Central memory CD8-positive, alpha-beta T cell (primary cell): ENCODE results near the gene GTF3C5.

Source experiments
- ATAC-seq: fragments of 150-1000 bp; cut with Tn5 transposase; replicated peaks from 2 replicates; pipeline ENCODE4 v1.10.0; 2022; ENCODE audit warnings: mild to moderate bottlenecking, moderate FRiP score, moderate number of reproducible peaks; ENCODE audit not compliant: poor library complexity, severe bottlenecking; ENCODE audit errors: extremely low read depth
- DNase-seq, 2 donors: peaks; one replicate each; pipeline ENCODE4 v3.0.0; 2021; ENCODE audit warnings: low spot score in 2 of 2
- H3K27ac Mint-ChIP-seq: one replicate; pipeline ENCODE4 v1.8.0; 2022; ENCODE audit warnings: low read depth, mild to moderate bottlenecking, moderate library complexity, mixed read lengths
- H3K27me3 Mint-ChIP-seq: one replicate; pipeline ENCODE4 v1.8.0; 2022; ENCODE audit warnings: mixed read lengths
- H3K36me3 Mint-ChIP-seq: one replicate; pipeline ENCODE4 v1.8.0; 2022; ENCODE audit warnings: mild to moderate bottlenecking, moderate library complexity, mixed read lengths; ENCODE audit not compliant: insufficient read depth
- H3K4me1 Mint-ChIP-seq: one replicate; pipeline ENCODE4 v1.8.0; 2022; ENCODE audit warnings: mixed read lengths
- H3K4me3 Mint-ChIP-seq: one replicate; pipeline ENCODE4 v1.8.0; 2022; ENCODE audit warnings: mild to moderate bottlenecking, moderate library complexity, mixed read lengths
- H3K9me3 Mint-ChIP-seq: one replicate; pipeline ENCODE4 v1.8.0; 2022; ENCODE audit warnings: mixed read lengths

GTF3C5 gene

DNA sequence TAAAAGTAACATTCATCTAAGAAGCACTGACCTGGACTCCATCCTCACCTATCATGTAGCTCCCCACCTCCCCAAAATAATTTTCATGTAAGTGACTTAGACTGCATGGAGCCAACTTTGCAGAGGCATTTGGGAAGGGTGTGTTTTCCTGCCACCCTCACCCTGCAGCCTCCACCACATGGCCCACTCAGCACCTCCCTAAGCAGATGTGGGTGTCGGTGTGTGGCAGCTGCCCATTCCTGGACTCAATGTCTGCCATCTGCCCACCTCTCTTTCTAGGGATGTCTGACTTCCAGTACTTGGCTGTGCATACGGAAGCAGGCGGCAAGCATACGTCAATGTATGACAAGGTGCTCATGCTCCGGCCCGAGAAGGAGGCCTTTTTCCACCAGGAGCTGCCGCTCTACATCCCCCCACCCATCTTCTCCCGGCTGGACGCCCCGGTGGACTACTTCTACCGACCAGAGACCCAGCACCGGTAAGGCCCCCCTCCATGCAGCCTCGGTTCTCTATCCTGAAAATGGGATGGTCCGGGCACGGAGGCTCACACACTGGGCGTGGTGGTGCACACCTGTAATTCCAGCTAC is 12.7 kb downstream of the GTF3C5 start:
- peaks cover 37% of the 10 kb centered on the region for H3K36me3 Mint-ChIP-seq
- H3K4me3 Mint-ChIP-seq = no peak overlapping the region
- DNase-seq = no peak
- no peaks in the 10 kb centered on the region for H3K27me3 Mint-ChIP-seq
- peaks cover 15% of the 10 kb centered on the region for H3K4me1 Mint-ChIP-seq
- no peaks in the 10 kb centered on the region for H3K9me3 Mint-ChIP-seq
- no peak for ATAC-seq
- no peak overlapping the region for H3K27ac Mint-ChIP-seq

DNA sequence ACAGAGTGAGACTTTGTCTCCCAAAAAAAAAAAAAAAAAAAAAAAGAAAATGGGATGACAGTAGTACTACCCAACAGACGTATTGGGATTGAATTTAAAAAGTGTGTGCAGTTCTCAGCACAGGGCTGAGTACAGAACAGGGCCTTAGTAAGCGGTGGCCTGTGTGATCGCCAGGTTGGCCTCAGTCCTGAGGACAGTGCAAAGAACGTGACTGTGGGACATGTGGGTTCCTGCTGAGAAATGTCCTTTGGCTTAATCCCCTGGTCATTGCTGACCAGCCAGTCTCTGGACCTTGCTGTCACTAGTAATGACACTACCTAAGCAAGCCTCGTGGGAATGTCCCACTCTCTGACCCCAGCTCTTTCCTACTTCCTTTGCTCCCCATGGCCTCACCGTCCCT is 13.3 kb downstream of the GTF3C5 start:
- DNase-seq = no peak
- ATAC-seq = no peak
- Mint-ChIP-seq H3K27me3 (no peaks in the 10 kb centered on the region), H3K4me1 (peaks cover 15% of the 10 kb centered on the region), H3K9me3 (no peaks in the 10 kb centered on the region), H3K4me3 (no peak overlapping the region), H3K27ac (no peak overlapping the region), H3K36me3 (peaks cover 35% of the 10 kb centered on the region)

DNA sequence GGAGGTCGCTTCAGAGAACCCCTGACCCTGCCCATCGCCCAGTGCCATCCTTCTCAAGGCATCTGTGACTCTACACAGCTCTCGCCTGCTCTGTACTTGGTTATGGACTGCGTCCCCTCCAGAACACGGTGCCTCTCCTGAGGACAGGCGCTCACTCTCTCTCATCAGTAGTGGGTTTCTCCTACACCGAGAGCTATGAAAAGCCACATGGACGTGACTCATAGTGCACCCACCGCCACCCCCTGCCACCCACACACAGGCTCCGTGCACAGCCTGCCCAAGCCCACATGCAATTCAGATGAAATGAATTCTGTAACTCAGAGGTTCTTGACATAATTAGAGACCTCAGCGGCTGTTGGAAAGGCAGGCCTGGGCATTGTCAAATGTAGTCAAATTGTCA is 13.9 kb downstream of the GTF3C5 start:
- DNase-seq = no peak
- H3K4me1 Mint-ChIP-seq = peaks cover 14% of the 10 kb centered on the region
- ATAC-seq = no peak
- no peaks in the 10 kb centered on the region for H3K9me3 Mint-ChIP-seq
- H3K36me3 Mint-ChIP-seq = peaks cover 35% of the 10 kb centered on the region
- H3K4me3 Mint-ChIP-seq = no peak overlapping the region
- no peak overlapping the region for H3K27ac Mint-ChIP-seq
- no peaks in the 10 kb centered on the region for H3K27me3 Mint-ChIP-seq

DNA sequence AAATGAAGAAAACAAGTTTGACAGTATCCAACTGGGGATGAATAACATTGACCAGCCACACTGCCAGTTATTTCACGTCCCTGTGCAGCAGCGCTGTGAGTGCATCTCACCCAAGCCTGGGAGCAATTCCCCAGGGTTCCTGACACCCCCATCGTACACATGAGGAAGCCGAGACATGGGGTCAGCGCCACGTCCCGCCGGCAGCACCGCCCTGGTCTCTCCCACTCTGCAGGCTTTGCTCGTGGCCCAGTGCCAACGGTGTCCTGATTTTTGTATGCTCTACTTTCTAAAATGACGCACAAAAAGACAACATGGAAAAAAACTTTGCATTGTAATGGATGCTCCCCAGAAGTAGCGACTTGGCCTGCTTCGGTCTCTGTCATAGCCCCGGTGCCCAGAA is 14.3 kb downstream of the GTF3C5 start:
- H3K4me1 Mint-ChIP-seq = peaks cover 9% of the 10 kb centered on the region
- H3K36me3 Mint-ChIP-seq = peaks cover 32% of the 10 kb centered on the region
- DNase-seq (no peak), ATAC-seq (no peak)
- H3K4me3 Mint-ChIP-seq = no peak overlapping the region
- H3K27ac Mint-ChIP-seq = no peak overlapping the region
- no peaks in the 10 kb centered on the region for H3K27me3 Mint-ChIP-seq
- no peaks in the 10 kb centered on the region for H3K9me3 Mint-ChIP-seq

DNA sequence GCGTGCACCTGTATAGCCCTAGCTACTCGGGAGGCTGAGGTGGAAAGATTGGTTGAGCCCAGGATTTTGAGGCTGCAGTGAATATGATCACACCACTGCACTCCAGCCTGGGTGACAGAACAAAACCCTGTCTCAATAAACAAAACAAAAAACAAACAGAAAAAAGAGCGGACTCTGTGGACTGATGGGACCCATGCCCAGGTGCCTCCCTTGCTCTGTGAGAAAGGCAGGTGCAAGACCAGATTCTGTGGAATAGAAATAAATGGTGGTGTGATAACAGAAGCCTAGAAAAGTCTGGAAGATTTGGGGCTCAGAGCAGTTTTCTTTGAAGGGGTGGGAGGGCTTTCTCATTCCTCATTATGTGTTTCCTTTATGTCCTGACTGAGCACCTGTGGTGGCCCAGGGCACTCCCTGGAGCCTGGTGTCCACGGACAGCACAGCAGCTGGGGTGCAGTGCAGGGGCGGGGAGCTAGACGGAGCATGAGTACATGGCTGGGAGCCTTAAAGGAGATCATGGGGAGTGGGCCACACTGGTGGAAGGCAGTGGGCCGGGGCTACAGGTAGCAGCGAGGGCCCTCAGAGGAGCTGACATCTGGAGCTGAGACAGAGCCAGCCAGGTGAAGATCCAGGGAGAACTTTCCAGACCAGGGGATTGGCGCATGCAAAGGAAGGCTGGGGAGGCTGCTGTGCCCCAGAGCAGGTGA is 15.6 kb downstream of the GTF3C5 start:
- DNase-seq (no peak), ATAC-seq (no peak)
- peaks cover 34% of the 10 kb centered on the region for H3K36me3 Mint-ChIP-seq
- H3K27ac Mint-ChIP-seq = no peak overlapping the region
- peaks cover 4% of the 10 kb centered on the region for H3K4me1 Mint-ChIP-seq
- no peak overlapping the region for H3K4me3 Mint-ChIP-seq
- no peaks in the 10 kb centered on the region for H3K27me3 Mint-ChIP-seq
- H3K9me3 Mint-ChIP-seq = no peaks in the 10 kb centered on the region

DNA sequence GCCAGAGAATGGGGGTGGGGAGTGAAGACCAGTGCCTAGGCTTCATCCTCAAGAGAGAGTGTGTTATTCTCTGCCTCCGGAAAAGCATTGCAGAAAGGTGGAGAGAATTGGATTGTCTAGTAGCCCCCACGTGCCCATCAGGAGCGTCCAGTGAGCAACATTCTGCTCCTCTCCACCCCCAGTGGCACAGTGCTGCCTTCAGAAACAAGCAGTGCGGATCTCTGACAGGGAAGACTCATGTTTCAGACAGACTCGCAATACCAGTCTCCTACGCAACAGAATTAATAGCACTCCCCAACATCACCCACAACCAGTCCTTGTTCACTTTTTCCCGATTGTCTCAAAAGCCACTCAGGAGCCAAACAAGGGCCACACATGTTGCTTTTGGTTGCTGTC is 16.1 kb downstream of the GTF3C5 start:
- Mint-ChIP-seq H3K4me1 (no peaks in the 10 kb centered on the region), H3K9me3 (no peaks in the 10 kb centered on the region), H3K4me3 (no peak overlapping the region), H3K36me3 (peaks cover 29% of the 10 kb centered on the region), H3K27me3 (no peaks in the 10 kb centered on the region), H3K27ac (no peak overlapping the region)
- DNase-seq (no peak), ATAC-seq (no peak)

DNA sequence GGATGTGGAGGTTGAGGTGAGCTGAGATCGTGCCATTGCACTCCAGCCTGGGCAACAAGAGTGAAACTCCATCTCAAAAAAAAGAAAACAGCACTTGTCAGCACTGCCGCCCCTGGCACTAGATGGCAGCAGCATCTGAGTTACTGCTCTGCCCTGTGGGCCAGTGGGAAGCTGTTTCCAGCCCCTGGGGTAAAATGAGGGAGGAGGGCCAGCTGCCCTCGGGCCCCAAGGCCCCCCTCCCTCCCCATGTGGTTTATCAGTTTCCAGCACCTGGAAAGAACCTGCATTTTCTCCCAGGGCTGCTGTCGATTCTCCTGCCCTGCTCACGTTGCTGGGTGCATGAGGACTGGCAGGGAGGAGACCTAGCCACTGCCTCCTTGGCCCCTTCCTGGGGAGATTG is 17.8 kb downstream of the GTF3C5 start:
- no peak for DNase-seq
- Mint-ChIP-seq H3K36me3 (peaks cover 21% of the 10 kb centered on the region), H3K4me3 (no peak overlapping the region), H3K9me3 (no peaks in the 10 kb centered on the region), H3K4me1 (no peaks in the 10 kb centered on the region), H3K27ac (no peak overlapping the region), H3K27me3 (no peaks in the 10 kb centered on the region)
- ATAC-seq = no peak

DNA sequence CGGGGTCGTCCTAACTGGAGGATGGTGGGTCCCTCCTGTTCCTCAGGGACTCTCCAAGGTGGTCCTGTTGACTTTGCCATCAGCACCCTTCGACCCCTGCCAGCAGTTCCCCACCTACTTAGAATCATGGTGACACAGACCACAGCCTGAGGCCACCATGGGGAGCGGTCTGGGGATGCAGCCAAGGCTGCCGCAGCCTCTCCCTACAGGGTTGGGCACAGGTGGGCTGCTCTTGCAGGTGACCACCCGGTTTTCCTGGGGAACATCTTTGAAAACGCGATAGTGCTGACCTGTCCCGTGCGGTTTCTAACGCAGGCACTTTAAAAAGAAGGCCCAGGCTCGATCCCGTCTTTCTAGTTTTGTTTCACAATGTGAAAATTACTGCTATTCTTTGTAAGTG is 18.2 kb downstream of the GTF3C5 start:
- no peaks in the 10 kb centered on the region for H3K4me1 Mint-ChIP-seq
- no peak for DNase-seq
- H3K27ac Mint-ChIP-seq = no peak overlapping the region
- no peaks in the 10 kb centered on the region for H3K27me3 Mint-ChIP-seq
- no peak overlapping the region for H3K4me3 Mint-ChIP-seq
- peaks cover 23% of the 10 kb centered on the region for H3K36me3 Mint-ChIP-seq
- no peak for ATAC-seq
- H3K9me3 Mint-ChIP-seq = no peaks in the 10 kb centered on the region

DNA sequence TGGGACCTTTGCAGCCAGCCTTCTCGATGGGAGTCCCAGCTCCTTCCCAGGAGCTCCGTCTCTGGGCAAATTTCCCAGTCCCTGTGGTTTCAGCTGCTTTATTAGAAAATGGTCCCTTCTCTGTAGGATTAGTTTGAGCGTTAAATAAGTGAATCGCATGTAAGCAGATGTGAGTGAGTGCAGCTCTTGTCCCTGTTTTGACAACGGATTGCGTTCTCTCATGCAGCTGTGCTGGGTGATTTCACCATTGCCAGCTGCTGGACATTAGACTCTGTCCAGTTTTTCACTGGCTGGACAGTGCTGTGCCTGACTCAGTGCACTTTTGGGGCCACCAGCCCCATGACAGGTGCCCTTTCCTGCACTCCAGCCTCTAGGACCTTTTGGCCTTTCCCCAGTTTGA is 19.3 kb downstream of the GTF3C5 start:
- H3K27me3 Mint-ChIP-seq = no peaks in the 10 kb centered on the region
- no peak overlapping the region for H3K27ac Mint-ChIP-seq
- no peak overlapping the region for H3K4me3 Mint-ChIP-seq
- ATAC-seq = no peak
- DNase-seq = no peak
- no peaks in the 10 kb centered on the region for H3K9me3 Mint-ChIP-seq
- H3K36me3 Mint-ChIP-seq = peaks cover 18% of the 10 kb centered on the region
- H3K4me1 Mint-ChIP-seq = no peaks in the 10 kb centered on the region

DNA sequence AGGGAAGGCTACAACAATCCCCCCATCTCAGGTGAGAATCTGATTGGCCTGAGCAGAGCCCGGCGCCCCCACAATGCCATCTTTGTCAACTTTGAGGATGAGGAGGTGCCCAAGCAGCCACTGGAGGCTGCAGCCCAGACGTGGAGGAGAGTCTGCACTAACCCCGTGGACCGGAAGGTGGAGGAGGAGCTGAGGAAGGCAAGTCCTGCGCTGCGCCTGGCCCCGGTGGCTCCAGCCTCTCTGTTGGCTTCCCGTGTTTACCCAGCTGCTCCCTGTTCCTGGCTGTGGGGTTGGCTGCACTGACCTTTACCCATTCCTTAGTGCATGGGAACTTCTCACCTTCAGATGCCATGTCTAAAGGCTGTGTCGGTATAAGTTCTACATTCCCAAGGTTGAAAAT is 20.0 kb downstream of the GTF3C5 start:
- DNase-seq = no peak
- Mint-ChIP-seq H3K27ac (no peak overlapping the region), H3K36me3 (peaks cover 15% of the 10 kb centered on the region), H3K9me3 (no peaks in the 10 kb centered on the region), H3K27me3 (no peaks in the 10 kb centered on the region), H3K4me3 (no peak overlapping the region), H3K4me1 (no peaks in the 10 kb centered on the region)
- ATAC-seq = no peak

DNA sequence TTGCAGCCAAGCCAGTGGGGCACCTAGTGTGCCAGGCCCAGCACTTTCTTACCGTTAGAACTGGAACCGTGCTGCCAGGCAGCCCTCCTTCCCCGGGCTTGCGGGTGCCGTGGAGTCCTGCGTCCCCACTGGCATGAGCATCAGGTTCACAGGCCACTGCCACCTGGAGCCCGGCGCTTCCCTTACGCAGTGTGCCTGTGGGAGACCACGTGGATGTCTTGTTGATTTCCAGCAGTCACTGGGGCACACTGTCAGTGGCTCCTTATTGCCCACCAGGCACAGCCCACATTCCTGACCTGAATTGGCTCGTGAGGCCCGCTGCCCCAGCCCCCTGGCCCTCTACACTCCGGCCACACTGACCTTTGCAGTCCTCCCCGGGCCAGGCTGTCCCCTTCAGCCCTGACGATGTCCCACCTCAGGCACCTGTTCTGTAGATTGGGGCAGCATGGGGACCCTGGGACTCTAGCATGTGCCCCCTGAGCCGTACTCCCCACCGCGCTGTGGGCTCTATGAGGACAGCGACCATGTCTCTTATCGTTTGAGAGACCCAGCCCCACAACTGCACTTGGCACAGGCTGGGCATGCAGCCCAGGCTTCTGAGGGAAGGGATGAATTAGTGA is 20.6 kb downstream of the GTF3C5 start:
- no peaks in the 10 kb centered on the region for H3K27me3 Mint-ChIP-seq
- H3K4me3 Mint-ChIP-seq = no peak overlapping the region
- H3K9me3 Mint-ChIP-seq = no peaks in the 10 kb centered on the region
- H3K36me3 Mint-ChIP-seq = peaks cover 15% of the 10 kb centered on the region
- H3K4me1 Mint-ChIP-seq = no peaks in the 10 kb centered on the region
- no peak for DNase-seq
- H3K27ac Mint-ChIP-seq = no peak overlapping the region
- ATAC-seq = no peak

DNA sequence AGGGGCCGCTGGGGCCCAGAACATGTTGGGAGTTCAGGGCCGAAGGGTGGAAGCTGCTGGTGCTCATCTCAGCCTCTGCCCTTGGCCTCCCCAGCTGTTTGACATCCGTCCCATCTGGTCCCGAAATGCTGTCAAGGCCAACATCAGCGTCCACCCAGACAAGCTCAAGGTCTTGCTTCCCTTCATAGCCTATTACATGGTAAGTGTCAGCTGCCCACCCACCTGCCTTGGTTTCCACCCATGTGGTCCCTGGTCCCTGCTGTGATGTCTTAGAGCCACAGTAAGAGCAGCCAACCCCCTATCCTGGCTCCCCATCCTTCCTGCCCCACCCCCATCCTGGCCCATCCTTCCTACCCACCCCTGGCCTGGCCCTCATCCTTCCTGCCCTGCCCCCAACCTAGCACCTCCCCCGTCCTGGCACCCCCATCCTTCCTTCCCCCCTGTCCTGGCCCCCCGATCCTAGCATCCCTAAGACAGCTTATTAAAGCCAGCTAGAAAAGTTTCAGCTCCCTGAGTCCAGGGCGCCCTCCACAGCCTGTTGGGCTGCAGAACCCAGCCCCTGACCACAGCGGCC is 21.3 kb downstream of the GTF3C5 start:
- H3K27ac Mint-ChIP-seq = no peak overlapping the region
- H3K4me3 Mint-ChIP-seq = no peak overlapping the region
- DNase-seq (no peak), ATAC-seq (no peak)
- no peaks in the 10 kb centered on the region for H3K9me3 Mint-ChIP-seq
- H3K4me1 Mint-ChIP-seq = no peaks in the 10 kb centered on the region
- no peaks in the 10 kb centered on the region for H3K27me3 Mint-ChIP-seq
- H3K36me3 Mint-ChIP-seq = peaks cover 16% of the 10 kb centered on the region
